GM10266 (cell line): ENCODE results near the gene RAVER2.

Experiments
- DNase-seq: peaks from one replicate; pipeline ENCODE4 v3.0.0; 2012; ENCODE audit errors: extremely low spot score
- CTCF ChIP-seq: IDR thresholded peaks from 2 replicates; pipeline ENCODE4 v1.5.1; 2012; ENCODE audit warnings: mild to moderate bottlenecking, low read depth; ENCODE audit not compliant: control insufficient read depth, insufficient read depth; ENCODE audit errors: missing control alignments

Gene RAVER2

DNA sequence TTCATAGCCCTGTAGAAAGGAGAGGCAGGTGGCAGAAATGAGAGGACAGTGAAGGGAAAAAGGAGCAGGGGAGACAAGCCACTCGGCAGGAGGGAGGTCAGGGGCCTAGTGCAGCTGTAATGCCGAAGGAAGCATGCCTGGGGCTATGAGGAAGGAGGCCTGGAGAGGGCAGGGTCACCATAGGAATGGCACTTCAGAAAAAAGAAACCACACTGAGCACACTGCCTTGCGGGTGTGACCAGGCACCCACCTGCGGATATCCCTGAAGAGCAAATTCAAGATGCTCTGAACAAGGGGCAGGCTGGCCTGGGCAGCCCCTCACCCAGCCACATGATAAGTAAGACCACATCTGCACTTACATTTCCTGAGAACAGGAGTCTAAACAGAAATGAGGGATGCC, 116.7 kb downstream of the RAVER2 start:
- peak; percentile 39 for TF ChIP-seq CTCF
- no peak for DNase-seq

GRCh38 chr1:64864018-64864940, 119.4 kb downstream of the RAVER2 start:
- no peak for TF ChIP-seq CTCF
- peak; percentile 77 for DNase-seq

DNA sequence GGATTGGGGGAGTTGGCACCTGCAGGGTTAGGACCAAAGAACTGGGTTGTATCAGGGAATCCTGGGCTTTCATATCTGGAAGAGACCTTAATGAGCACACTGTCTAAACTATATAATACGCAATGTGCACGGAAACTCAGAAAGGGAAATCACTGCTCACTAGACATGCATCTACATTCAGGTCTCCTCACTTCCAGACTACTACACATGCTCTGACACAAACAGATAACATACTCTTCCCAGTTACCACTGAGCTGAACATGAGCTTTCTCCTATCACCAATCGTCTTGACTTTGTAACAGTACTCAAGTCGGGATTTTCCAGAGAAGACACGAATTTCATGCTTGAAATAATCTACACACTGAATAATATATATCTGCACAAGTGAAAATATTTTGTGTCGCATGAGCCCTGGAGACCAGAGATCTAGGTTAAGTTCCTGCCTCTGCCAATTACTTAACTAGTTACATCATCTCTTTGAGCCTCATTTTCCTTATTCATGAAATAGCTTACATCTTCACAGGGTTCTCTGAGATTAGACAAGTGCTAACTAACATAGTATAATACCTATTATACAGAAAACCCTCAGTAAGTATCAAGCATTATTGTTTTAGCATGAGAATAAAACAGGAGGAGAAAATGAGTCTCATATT, 120.4 kb downstream of the RAVER2 start:
- TF ChIP-seq CTCF = no peak
- DNase-seq = no peak

GRCh38 chr1:64866689-64867088, 121.8 kb downstream of the RAVER2 start:
- no peak for TF ChIP-seq CTCF
- DNase-seq = no peak

DNA sequence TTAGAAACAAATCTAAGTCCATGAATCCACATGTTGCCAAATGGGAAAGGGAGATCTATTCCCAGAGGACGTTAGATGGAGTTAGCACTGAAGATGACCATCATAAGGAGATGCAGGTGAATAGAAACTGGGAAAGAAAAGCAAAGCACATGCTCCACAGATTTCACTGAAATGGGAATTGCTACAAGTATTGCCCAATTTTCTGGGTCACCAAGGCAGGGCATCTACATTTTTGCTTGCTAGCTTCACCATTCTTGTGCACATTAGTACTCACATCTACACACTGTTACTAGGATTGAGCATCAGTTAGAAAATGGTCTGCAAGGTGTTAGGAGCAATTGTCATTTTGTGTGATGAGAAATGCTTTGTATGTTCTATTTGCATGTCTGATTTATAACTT, 122.4 kb downstream of the RAVER2 start:
- no peak for DNase-seq
- TF ChIP-seq CTCF = no peak

DNA sequence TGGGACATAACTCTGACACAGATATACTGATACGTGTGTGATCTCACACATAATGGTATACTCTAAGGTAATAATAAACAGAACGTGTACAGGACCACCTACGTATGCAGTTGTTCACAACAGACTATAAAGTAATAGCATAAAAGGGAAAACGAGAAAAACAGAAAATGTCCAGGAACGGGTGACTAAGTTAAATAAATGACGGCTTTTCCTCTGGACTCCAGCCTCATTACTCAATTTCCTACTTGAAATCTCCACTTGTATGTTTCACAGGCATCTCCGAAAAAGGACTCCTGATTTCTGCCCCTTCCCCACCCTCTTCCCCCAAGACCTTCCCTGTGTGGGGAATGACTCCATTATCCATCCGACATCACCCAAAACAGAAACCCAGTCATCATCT, 126.4 kb downstream of the RAVER2 start:
- no peak for DNase-seq
- TF ChIP-seq CTCF = no peak

DNA sequence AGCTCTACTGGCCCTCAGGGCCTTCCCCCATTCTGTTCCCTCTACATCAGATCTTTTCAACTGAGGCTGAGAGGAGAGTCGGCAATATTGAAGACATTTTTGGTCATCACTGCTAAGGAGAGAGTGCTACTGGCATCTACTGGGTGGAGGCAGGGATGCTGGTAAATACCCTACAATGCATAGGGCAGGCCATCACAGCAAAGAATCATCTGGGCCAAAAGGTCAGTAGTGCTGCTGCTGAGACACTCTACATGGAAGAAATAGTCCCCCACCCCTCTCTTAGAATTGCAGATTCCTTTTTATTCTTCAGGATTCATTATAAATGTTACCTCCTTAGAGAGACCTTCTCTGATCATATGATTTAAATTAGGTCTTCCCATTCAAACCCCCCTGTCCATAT, 127.2 kb downstream of the RAVER2 start:
- DNase-seq = no peak

More for the DNA sequence above, 127.2 kb downstream of the RAVER2 start:
- no peak for TF ChIP-seq CTCF
